ENCODE measurements around the gene OSMR.

GRCh38 chr5:38922199-38922598, 76.4 kb downstream of the OSMR start:
- TF ChIP-seq EP300 (IDR thresholded peaks at IDR 0.05; ENCODE audit: borderline replicate concordance in 1 of 2, low read depth in 1 of 2, low read length in 1 of 2) (no peak), CTCF (IDR thresholded peaks at IDR 0.05) (peak; percentile 88), POLR2AphosphoS5 (IDR thresholded peaks at IDR 0.05; ENCODE audit: low read depth, low read length) (no peak), FOXM1 (IDR thresholded peaks at IDR 0.05; ENCODE audit: low read depth) (no peak), FOXJ3 (CRISPR knock-in tag; IDR thresholded peaks at IDR 0.05) (no peak), CHD2 (IDR thresholded peaks at IDR 0.05; ENCODE audit: low read length, partially characterized antibody) (no peak), SMC3 (IDR thresholded peaks at IDR 0.05; ENCODE audit: low read depth, low read length) (peak; percentile 59), MAX (IDR thresholded peaks at IDR 0.05; ENCODE audit: low read depth) (no peak), EZH2phosphoT487 (IDR thresholded peaks at IDR 0.05; ENCODE audit: borderline replicate concordance, low read depth) (no peak), MEF2A (IDR thresholded peaks at IDR 0.05; ENCODE audit: borderline replicate concordance, low read depth) (no peak), PBX3 (IDR thresholded peaks at IDR 0.05) (no peak), SIN3A (IDR thresholded peaks at IDR 0.05; ENCODE audit: borderline replicate concordance, low read depth, low read length) (no peak)

Data from SK-N-SH (cell line).